ENCODE measurements around the gene TLE3.

TLE3 gene

DNA sequence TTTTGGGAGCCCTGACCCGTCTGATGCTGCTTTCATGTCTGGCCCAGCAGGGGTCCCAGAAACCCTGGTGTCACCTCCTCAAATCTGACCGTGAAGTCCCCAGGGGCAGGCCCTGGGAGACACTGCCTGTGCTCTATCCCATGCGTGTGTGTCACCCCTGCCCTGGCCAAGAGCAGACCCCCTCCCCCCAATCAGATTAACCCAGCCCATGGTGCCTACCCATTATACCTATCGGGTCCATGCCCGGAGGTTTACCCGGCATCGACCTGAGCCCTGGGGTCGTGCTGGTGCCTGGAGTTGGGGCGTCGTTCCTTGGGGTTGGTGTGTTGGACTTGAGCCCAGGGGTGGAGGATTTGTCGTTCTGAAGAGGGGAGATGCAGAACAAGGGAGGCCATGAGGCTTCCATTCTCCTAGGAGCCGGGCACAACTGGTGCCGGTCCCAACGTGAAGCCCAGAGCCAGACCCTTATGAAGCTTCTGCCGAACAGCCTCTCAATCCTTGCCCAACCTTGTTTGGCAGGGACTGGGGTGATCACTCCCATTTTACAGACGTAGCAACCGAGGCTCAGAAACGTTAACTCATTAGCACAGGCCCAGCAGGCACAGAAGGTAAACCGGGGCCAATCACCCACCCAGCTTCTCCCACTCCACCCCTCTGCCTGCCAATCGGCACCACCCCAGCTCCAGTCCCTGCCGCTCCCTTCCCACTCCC, 39.6 kb downstream of the TLE3 start:
- TF ChIP-seq, protein P1, sequence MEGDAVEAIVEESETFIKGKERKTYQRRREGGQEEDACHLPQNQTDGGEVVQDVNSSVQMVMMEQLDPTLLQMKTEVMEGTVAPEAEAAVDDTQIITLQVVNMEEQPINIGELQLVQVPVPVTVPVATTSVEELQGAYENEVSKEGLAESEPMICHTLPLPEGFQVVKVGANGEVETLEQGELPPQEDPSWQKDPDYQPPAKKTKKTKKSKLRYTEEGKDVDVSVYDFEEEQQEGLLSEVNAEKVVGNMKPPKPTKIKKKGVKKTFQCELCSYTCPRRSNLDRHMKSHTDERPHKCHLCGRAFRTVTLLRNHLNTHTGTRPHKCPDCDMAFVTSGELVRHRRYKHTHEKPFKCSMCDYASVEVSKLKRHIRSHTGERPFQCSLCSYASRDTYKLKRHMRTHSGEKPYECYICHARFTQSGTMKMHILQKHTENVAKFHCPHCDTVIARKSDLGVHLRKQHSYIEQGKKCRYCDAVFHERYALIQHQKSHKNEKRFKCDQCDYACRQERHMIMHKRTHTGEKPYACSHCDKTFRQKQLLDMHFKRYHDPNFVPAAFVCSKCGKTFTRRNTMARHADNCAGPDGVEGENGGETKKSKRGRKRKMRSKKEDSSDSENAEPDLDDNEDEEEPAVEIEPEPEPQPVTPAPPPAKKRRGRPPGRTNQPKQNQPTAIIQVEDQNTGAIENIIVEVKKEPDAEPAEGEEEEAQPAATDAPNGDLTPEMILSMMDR (IDR thresholded peaks at IDR 0.05; ENCODE audit: extremely low read depth, insufficient read depth, missing control alignments): no peak
- DNase-seq (ENCODE audit: low spot score): no peak
- in situ Hi-C loops (cut with MboI; ENCODE audit: low pct_unique_long_range_greater_than_20kb, low sequenced_read_pairs, unreplicated experiment): no loop called here

DNA sequence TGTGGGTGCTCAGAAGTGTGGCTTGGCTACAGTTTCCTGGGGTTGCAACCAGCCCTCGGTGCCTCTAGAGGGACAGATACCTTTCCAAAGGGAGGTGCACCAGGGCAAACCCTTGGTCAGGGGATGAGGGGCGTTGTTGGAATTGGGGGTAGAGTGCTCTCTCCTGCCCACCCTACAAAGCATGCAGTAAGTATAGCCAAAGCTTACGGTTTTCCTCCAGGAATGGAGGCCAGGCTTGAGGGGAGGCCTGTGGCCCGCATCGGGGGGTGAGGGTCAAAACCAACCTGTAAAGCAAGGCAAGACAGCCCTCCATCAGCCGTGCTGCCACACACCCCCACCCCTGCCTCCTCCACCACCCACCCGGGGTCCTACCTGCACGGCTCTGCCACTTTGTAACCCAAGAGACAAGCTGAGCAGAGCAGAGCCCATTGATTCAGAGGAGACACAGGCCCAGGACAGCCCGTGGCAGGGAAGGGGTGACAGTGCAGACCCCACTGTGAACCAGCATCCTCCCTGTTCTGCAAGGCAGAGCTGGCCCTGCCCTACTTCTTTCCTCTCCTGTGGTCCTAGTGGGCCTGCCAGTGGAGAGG, 41.5 kb downstream of the TLE3 start:
- TF ChIP-seq, protein P1 (IDR thresholded peaks at IDR 0.05; ENCODE audit: extremely low read depth, insufficient read depth, missing control alignments): no peak
- in situ Hi-C loops (cut with MboI; ENCODE audit: low pct_unique_long_range_greater_than_20kb, low sequenced_read_pairs, unreplicated experiment): no loop called here
- DNase-seq (ENCODE audit: low spot score): no peak

DNA sequence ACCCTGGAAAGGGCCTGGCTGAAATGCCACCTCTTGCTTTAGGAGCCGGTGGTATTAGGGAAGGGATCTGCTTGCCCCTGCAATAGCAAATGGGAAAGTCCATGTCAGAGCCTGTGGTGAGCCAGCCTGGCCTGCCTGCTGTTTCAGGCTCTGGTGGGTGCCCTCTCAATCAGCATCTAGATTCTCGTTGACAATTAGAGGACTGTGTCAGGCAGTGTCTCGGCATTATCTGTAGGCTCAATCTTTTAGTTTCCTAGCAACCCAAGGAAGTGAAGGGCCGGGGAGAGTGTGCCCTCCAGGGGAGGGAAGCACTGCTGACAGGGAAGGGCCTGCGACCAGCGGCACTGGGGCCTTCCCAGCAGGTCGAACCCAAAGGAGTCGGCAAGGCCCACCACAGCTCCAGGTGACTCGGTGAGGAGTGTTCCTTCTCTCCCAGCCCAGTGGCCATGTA, 42.1 kb downstream of the TLE3 start:
- DNase-seq (ENCODE audit: low spot score): no peak
- TF ChIP-seq, protein P1 (IDR thresholded peaks at IDR 0.05; ENCODE audit: extremely low read depth, insufficient read depth, missing control alignments): no peak
- in situ Hi-C loops (cut with MboI; ENCODE audit: low pct_unique_long_range_greater_than_20kb, low sequenced_read_pairs, unreplicated experiment): no loop called here

DNA sequence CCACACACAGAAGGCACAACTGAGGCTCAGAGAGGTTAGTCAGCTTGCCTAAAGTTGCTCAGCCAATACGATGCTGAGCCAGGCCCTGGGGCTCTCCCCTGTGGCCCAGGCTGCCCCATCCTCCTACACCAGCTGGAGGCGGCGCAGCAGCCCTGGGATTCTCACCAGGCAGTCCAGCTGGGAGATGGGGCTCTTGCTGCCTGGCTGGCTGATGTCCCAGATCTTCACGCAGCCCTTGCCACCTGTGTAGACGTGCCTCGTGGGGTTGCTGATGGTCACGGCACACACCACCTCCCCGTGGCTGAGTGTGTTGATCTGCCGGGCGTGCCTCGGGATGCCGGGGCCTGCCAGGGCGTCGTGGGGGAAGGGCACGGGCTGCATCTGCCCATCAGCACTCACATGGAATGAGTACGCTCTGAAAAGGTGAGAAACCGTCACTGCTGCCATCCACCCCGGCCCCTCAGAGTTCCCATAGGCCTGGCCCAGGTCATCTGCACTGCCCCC, 42.8 kb downstream of the TLE3 start:
- TF ChIP-seq, protein P1 (IDR thresholded peaks at IDR 0.05; ENCODE audit: extremely low read depth, insufficient read depth, missing control alignments): no peak
- in situ Hi-C loops (cut with MboI; ENCODE audit: low pct_unique_long_range_greater_than_20kb, low sequenced_read_pairs, unreplicated experiment): no loop called here
- DNase-seq (ENCODE audit: low spot score): no peak

DNA sequence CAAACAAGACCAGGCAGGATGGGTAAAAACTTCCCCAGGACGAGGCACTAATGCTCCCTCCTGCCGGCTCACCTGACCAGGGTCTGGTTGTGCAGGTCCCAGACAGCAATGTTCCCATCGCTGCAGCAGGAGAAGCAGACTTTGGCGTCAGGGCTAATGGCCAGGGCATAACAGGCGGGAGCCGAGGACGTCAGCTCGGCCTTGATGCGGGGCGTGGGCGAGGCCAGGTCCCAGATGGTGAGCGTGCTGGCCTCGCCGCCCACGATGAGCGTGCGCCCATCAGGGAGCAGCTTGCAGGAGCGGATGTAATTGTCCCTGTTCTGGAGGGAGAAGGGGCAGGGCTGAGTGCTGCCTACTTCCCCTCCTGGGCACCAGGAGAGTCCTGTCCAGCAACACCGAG, 43.4 kb downstream of the TLE3 start:
- DNase-seq (ENCODE audit: low spot score): no peak
- TF ChIP-seq, protein P1 (IDR thresholded peaks at IDR 0.05; ENCODE audit: extremely low read depth, insufficient read depth, missing control alignments): no peak
- in situ Hi-C loops (cut with MboI; ENCODE audit: low pct_unique_long_range_greater_than_20kb, low sequenced_read_pairs, unreplicated experiment): no loop called here

DNA sequence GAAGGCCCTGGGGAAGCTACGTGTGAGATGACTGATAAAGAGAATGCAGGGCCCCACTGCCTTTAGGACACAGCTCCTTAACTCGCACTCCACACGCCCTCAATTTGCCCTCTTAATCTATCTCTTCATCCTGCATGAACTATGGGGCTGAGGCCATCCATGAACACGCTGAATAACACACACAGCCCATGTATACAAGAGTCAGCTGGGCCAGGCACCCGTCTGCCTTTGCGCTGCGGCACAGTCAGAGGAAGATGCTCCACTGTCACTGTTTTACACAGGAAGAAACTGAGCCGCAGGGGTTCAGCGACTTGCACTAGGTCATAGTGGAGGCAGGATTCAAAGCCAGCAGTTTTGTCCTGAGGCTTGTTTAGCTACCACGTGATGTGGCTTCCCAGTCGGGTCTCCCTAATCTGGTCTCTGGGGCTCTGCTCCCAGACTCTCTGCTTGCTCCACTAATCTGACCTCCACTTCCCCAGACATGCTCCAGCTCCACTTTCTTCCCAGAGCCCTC, 43.9 kb downstream of the TLE3 start:
- TF ChIP-seq, protein P1 (IDR thresholded peaks at IDR 0.05; ENCODE audit: extremely low read depth, insufficient read depth, missing control alignments): no peak
- in situ Hi-C loops (cut with MboI; ENCODE audit: low pct_unique_long_range_greater_than_20kb, low sequenced_read_pairs, unreplicated experiment): no loop called here
- no peak for DNase-seq (ENCODE audit: low spot score)
